Activated T-helper 2 cell treated with anti-CD3 and anti-CD28 coated beads, Interferon-gamma antibody, Interleukin-2, Interleukin-4, amounts not matched to agents 10 μg/mL and 5 μg/mL and 100 μg/mL, durations not matched to agents 14 hours and 24 hours and 36 hours (primary cell): ENCODE results near the gene NTM. TPM values are rescaled to one million over a fixed set of nuclear protein-coding genes. Genes with fewer than 3 reads are reported as not detected.

Source experiments
- DNase-seq: peaks from one replicate; pipeline ENCODE4 v3.0.0; 2021; ENCODE audit warnings: low spot score
- H3K27ac Mint-ChIP-seq: one replicate; pipeline ENCODE4 v1.8.0; 2021; ENCODE audit warnings: mixed read lengths
- H3K27me3 Mint-ChIP-seq: one replicate; pipeline ENCODE4 v1.8.0; 2021; ENCODE audit warnings: low read depth, mixed read lengths
- H3K36me3 Mint-ChIP-seq: one replicate; pipeline ENCODE4 v1.8.0; 2021; ENCODE audit warnings: low read depth, mixed read lengths
- H3K4me1 Mint-ChIP-seq: one replicate; pipeline ENCODE4 v1.8.0; 2021; ENCODE audit warnings: low read depth, mixed read lengths
- H3K4me3 Mint-ChIP-seq: one replicate; pipeline ENCODE4 v1.8.0; 2021; ENCODE audit warnings: low read depth, mild to moderate bottlenecking, moderate library complexity, mixed read lengths
- H3K9me3 Mint-ChIP-seq: one replicate; pipeline ENCODE4 v1.8.0; 2021; ENCODE audit warnings: mixed read lengths
- intact Hi-C: fragments of 100-400 bp; cut with micrococcal nuclease; formaldehyde crosslinking; loops from one replicate; pipeline ENCODE4 v1.15.1; 2023
- total RNA-seq: library from RNA; stranded (reverse); gene quantifications from 2 replicates; pipeline ENCODE4 v1.2.3, GENCODE V29; 2022

NTM gene
- total RNA-seq, 1 donor from 2014 or later = not detected

- Mint-ChIP-seq H3K9me3 (no peaks in the 10 kb centered on the region), H3K4me3 (no peak overlapping the region)
Observed at GRCh38 chr11:131618201-131618600, 247.8 kb downstream of the NTM start.

GRCh38 chr11:131622193-131622592, 251.8 kb downstream of the NTM start:
- Mint-ChIP-seq H3K36me3 (no peaks in the 10 kb centered on the region), H3K9me3 (no peaks in the 10 kb centered on the region), H3K27me3 (peaks cover 11% of the 10 kb centered on the region), H3K4me3 (no peak overlapping the region), H3K27ac (no peak overlapping the region), H3K4me1 (no peaks in the 10 kb centered on the region)
- intact Hi-C loops = no loop called here
- DNase-seq = no peak

More at GRCh38 chr11:131618201-131618600, 247.8 kb downstream of the NTM start:
- intact Hi-C loops = no loop called here
- Mint-ChIP-seq H3K36me3 (no peaks in the 10 kb centered on the region), H3K27ac (no peak overlapping the region), H3K27me3 (no peaks in the 10 kb centered on the region), H3K4me1 (no peaks in the 10 kb centered on the region)
- DNase-seq = no peak

- Mint-ChIP-seq H3K27ac (no peak overlapping the region), H3K4me3 (no peak overlapping the region), H3K9me3 (no peaks in the 10 kb centered on the region), H3K36me3 (no peaks in the 10 kb centered on the region), H3K4me1 (no peaks in the 10 kb centered on the region), H3K27me3 (peaks cover 22% of the 10 kb centered on the region)
- DNase-seq = no peak
- intact Hi-C loops = no loop called here
Observed at GRCh38 chr11:131624531-131624930, 254.1 kb downstream of the NTM start.

- intact Hi-C loops = no loop called here
- H3K27me3 Mint-ChIP-seq = peaks cover 22% of the 10 kb centered on the region
- no peak overlapping the region for H3K27ac Mint-ChIP-seq
- no peaks in the 10 kb centered on the region for H3K9me3 Mint-ChIP-seq
- no peak for DNase-seq
- no peaks in the 10 kb centered on the region for H3K36me3 Mint-ChIP-seq
- H3K4me3 Mint-ChIP-seq = no peak overlapping the region
- no peaks in the 10 kb centered on the region for H3K4me1 Mint-ChIP-seq
Observed at GRCh38 chr11:131626788-131627187, 256.4 kb downstream of the NTM start.

GRCh38 chr11:131628739-131629138, 258.3 kb downstream of the NTM start:
- H3K36me3 Mint-ChIP-seq = no peaks in the 10 kb centered on the region
- H3K4me3 Mint-ChIP-seq = no peak overlapping the region
- H3K4me1 Mint-ChIP-seq = no peaks in the 10 kb centered on the region
- no peaks in the 10 kb centered on the region for H3K9me3 Mint-ChIP-seq
- DNase-seq = no peak
- peaks cover 22% of the 10 kb centered on the region for H3K27me3 Mint-ChIP-seq
- no peak overlapping the region for H3K27ac Mint-ChIP-seq
- intact Hi-C loops = no loop called here

- H3K4me3 Mint-ChIP-seq = no peak overlapping the region
- no peak for DNase-seq
- no peaks in the 10 kb centered on the region for H3K36me3 Mint-ChIP-seq
- H3K9me3 Mint-ChIP-seq = no peaks in the 10 kb centered on the region
- no peak overlapping the region for H3K27ac Mint-ChIP-seq
- intact Hi-C loops = no loop called here
- H3K27me3 Mint-ChIP-seq = peaks cover 22% of the 10 kb centered on the region
- H3K4me1 Mint-ChIP-seq = no peaks in the 10 kb centered on the region
Observed at GRCh38 chr11:131629925-131630540, 259.6 kb downstream of the NTM start.

- H3K27ac Mint-ChIP-seq = no peak overlapping the region
- no peaks in the 10 kb centered on the region for H3K36me3 Mint-ChIP-seq
- intact Hi-C loops = no loop called here
- no peak overlapping the region for H3K4me3 Mint-ChIP-seq
- peaks cover 1% of the 10 kb centered on the region for H3K4me1 Mint-ChIP-seq
- DNase-seq = no peak
- H3K9me3 Mint-ChIP-seq = no peaks in the 10 kb centered on the region
- H3K27me3 Mint-ChIP-seq = peaks cover 4% of the 10 kb centered on the region
Observed at GRCh38 chr11:131632971-131633370, 262.6 kb downstream of the NTM start.

- no peak for DNase-seq
- H3K27me3 Mint-ChIP-seq = no peaks in the 10 kb centered on the region
- peaks cover 2% of the 10 kb centered on the region for H3K4me1 Mint-ChIP-seq
- H3K36me3 Mint-ChIP-seq = no peaks in the 10 kb centered on the region
- no peak overlapping the region for H3K4me3 Mint-ChIP-seq
- no peak overlapping the region for H3K27ac Mint-ChIP-seq
- H3K9me3 Mint-ChIP-seq = no peaks in the 10 kb centered on the region
- intact Hi-C loops = no loop called here
Observed at GRCh38 chr11:131633921-131634715, 263.7 kb downstream of the NTM start.

- Mint-ChIP-seq H3K27me3 (no peaks in the 10 kb centered on the region), H3K27ac (no peak overlapping the region), H3K4me1 (peaks cover 2% of the 10 kb centered on the region), H3K4me3 (no peak overlapping the region), H3K9me3 (no peaks in the 10 kb centered on the region), H3K36me3 (no peaks in the 10 kb centered on the region)
- DNase-seq = no peak
- intact Hi-C loops = no loop called here
Observed at GRCh38 chr11:131637469-131638175, 267.2 kb downstream of the NTM start.

GRCh38 chr11:131638889-131639288, 268.5 kb downstream of the NTM start:
- DNase-seq = no peak
- intact Hi-C loops = no loop called here
- Mint-ChIP-seq H3K36me3 (no peaks in the 10 kb centered on the region), H3K4me3 (no peak overlapping the region), H3K27ac (no peak overlapping the region), H3K27me3 (no peaks in the 10 kb centered on the region), H3K4me1 (peaks cover 2% of the 10 kb centered on the region), H3K9me3 (no peaks in the 10 kb centered on the region)

GRCh38 chr11:131640320-131640719, 269.9 kb downstream of the NTM start:
- intact Hi-C loops = no loop called here
- no peak overlapping the region for H3K4me3 Mint-ChIP-seq
- no peak overlapping the region for H3K27ac Mint-ChIP-seq
- no peaks in the 10 kb centered on the region for H3K27me3 Mint-ChIP-seq
- H3K36me3 Mint-ChIP-seq = no peaks in the 10 kb centered on the region
- H3K4me1 Mint-ChIP-seq = peaks cover 2% of the 10 kb centered on the region
- H3K9me3 Mint-ChIP-seq = no peaks in the 10 kb centered on the region
- no peak for DNase-seq

GRCh38 chr11:131642756-131643531, 272.5 kb downstream of the NTM start:
- Mint-ChIP-seq H3K27me3 (no peaks in the 10 kb centered on the region), H3K4me3 (no peak overlapping the region), H3K27ac (no peak overlapping the region), H3K4me1 (peaks cover 2% of the 10 kb centered on the region), H3K36me3 (no peaks in the 10 kb centered on the region), H3K9me3 (no peaks in the 10 kb centered on the region)
- DNase-seq = no peak
- intact Hi-C loops = no loop called here
